SK-N-SH (cell line): ENCODE data around the gene ELAVL2. TPM values are rescaled to one million over a fixed set of nuclear protein-coding genes. Genes with fewer than 3 reads are reported as not detected.

ENCODE experiments used
- CTCF ChIA-PET: fragments of 300-600, 350-600 bp; formaldehyde crosslinking; extraction: SDS; loops from one replicate; lab custom pipeline; 2021; lab: Yijun Ruan, JAX
- POLR2A ChIA-PET: fragments of 350-600 bp; sonication (Branson Sonifier 250); formaldehyde crosslinking; extraction: SDS; loops from one replicate; lab custom pipeline; 2020; ENCODE audit warnings: antibody characterized with exemption, inconsistent platforms; lab: Yijun Ruan, JAX
- DNase-seq: peaks from one replicate; pipeline ENCODE4 v3.0.0; 2012
- H2AFZ ChIP-seq: fragments of 200-600 bp; sonication (generic); 2 replicates; pipeline ENCODE4 v1.8.1; 2016; ENCODE audit warnings: antibody characterized with exemption, mild to moderate bottlenecking, low read depth
- H3F3A ChIP-seq: fragments of 200-600 bp; sonication (generic); replicated peaks from 2 replicates; pipeline ENCODE3; 2016; ENCODE audit warnings: antibody characterized with exemption, mild to moderate bottlenecking; ENCODE audit not compliant: insufficient read depth
- H3K27ac ChIP-seq, 2 experiments: fragments of 200-500 bp in 1 of 2; fragments of 200-600 bp in 1 of 2; sonication (Bioruptor generic) in 1 of 2; sonication (generic), shearing (Covaris generic) in 1 of 2; 2 replicates each; pipeline versions ENCODE4 v1.5.1 to v1.6.1; 2014 to 2016; ENCODE audit warnings: low read depth in 2 of 2, inconsistent platforms in 1 of 2, low read length in 1 of 2, mild to moderate bottlenecking in 1 of 2, mixed read lengths in 1 of 2
- H3K27me3 ChIP-seq: fragments of 200-600 bp; sonication (generic), shearing (Covaris generic); 2 replicates; pipeline ENCODE4 v1.6.1; 2016; ENCODE audit warnings: mixed run types; ENCODE audit not compliant: insufficient read depth
- H3K36me3 ChIP-seq, 2 experiments: fragments of 200-500 bp in 1 of 2; fragments of 200-600 bp in 1 of 2; sonication (Bioruptor generic) in 1 of 2; sonication (generic) in 1 of 2; replicated peaks in 1 of 2; 2 replicates each; pipeline versions ENCODE3 to v1.5.1; 2014 to 2016; ENCODE audit warnings: low read length in 1 of 2, mild to moderate bottlenecking in 1 of 2; ENCODE audit not compliant: insufficient read depth in 2 of 2, control insufficient read depth in 1 of 2
- H3K4me1 ChIP-seq, 2 experiments: fragments of 200-500 bp in 1 of 2; fragments of 200-600 bp in 1 of 2; sonication (Bioruptor generic) in 1 of 2; sonication (generic), shearing (Covaris generic) in 1 of 2; 2 replicates each; pipeline versions ENCODE4 v1.5.1 to v1.6.1; 2014 to 2016; ENCODE audit warnings: low read depth in 1 of 2, low read length in 1 of 2, mixed run types in 1 of 2; ENCODE audit not compliant: insufficient read depth in 2 of 2, control insufficient read depth in 1 of 2
- H3K4me2 ChIP-seq: fragments of 200-600 bp; sonication (generic), shearing (Covaris generic); 2 replicates; pipeline ENCODE4 v1.6.1; 2017; ENCODE audit warnings: mixed run types
- H3K4me3 ChIP-seq, 2 experiments: fragments of 200-500 bp in 1 of 2; fragments of 200-600 bp in 1 of 2; sonication (Bioruptor generic) in 1 of 2; sonication (generic), shearing (Covaris generic) in 1 of 2; 2 replicates each; pipeline versions ENCODE4 v1.5.1 to v1.8.1; 2014 to 2016; ENCODE audit warnings: low read depth in 2 of 2, inconsistent platforms in 1 of 2, low read length in 1 of 2, mild to moderate bottlenecking in 1 of 2, mixed read lengths in 1 of 2, moderate library complexity in 1 of 2
- H3K79me2 ChIP-seq: fragments of 200-600 bp; sonication (generic); 2 replicates; pipeline ENCODE4 v1.8.1; 2017; ENCODE audit warnings: mild to moderate bottlenecking; ENCODE audit not compliant: insufficient read depth
- H3K9ac ChIP-seq: fragments of 200-600 bp; sonication (generic); 2 replicates; pipeline ENCODE4 v1.6.1; 2017; ENCODE audit warnings: mixed run types
- H3K9me2 ChIP-seq: fragments of 200-600 bp; sonication (generic); 2 replicates; pipeline ENCODE4 v1.6.1; 2017; ENCODE audit warnings: mixed run types
- H3K9me3 ChIP-seq: fragments of 200-600 bp; sonication (generic); 2 replicates; pipeline ENCODE4 v1.6.1; 2017; ENCODE audit warnings: mixed run types, mild to moderate bottlenecking, moderate library complexity
- H4K20me1 ChIP-seq: fragments of 200-600 bp; sonication (generic); 2 replicates; pipeline ENCODE4 v1.6.1; 2017; ENCODE audit warnings: mild to moderate bottlenecking, mixed run types; ENCODE audit not compliant: insufficient read depth
- ELF1 ChIP-seq: IDR thresholded peaks from 2 replicates; pipeline ENCODE4 v1.4.0; 2012
- EZH2phosphoT487 ChIP-seq: fragments of 200-600 bp; sonication (generic); IDR thresholded peaks from 2 replicates; pipeline ENCODE4 v1.6.1; 2017; ENCODE audit warnings: low read depth, mixed run types, mild to moderate bottlenecking, antibody characterized with exemption, moderate library complexity, borderline replicate concordance
- FOXJ3 ChIP-seq: sonication (generic); formaldehyde crosslinking; IDR thresholded peaks from 2 replicates; pipeline ENCODE4 v1.5.1; 2020; ENCODE audit warnings: mild to moderate bottlenecking, missing genetic modification reagents
- FOXM1 ChIP-seq: IDR thresholded peaks from 2 replicates; pipeline ENCODE4 v1.4.0; 2012; ENCODE audit warnings: low read depth, mild to moderate bottlenecking
- GABPA ChIP-seq: IDR thresholded peaks from 2 replicates; pipeline ENCODE4 v1.4.0; 2012; ENCODE audit warnings: low read depth, mild to moderate bottlenecking
- GATA2 ChIP-seq: sonication (generic); formaldehyde crosslinking; IDR thresholded peaks from 2 replicates; pipeline ENCODE4 v1.5.0; 2020; ENCODE audit warnings: mild to moderate bottlenecking, missing genetic modification reagents
- IRF3 ChIP-seq: fragments of 150-350 bp; IDR thresholded peaks from 2 replicates; pipeline ENCODE4 v1.6.1; 2016; ENCODE audit warnings: mild to moderate bottlenecking, low read depth, low read length
- MEF2A ChIP-seq: IDR thresholded peaks from 2 replicates; pipeline ENCODE4 v1.4.0; 2012; ENCODE audit warnings: low read depth, borderline replicate concordance
- NRF1 ChIP-seq: IDR thresholded peaks from 2 replicates; pipeline ENCODE4 v1.6.1; 2012; ENCODE audit warnings: low read depth, mild to moderate bottlenecking, low read length
- PBX3 ChIP-seq: IDR thresholded peaks from 2 replicates; pipeline ENCODE4; 2012
- RCOR1 ChIP-seq: fragments of 150-350 bp; IDR thresholded peaks from 2 replicates; pipeline ENCODE4 v1.6.1; 2017; ENCODE audit warnings: antibody characterized with exemption, low read length
- REST ChIP-seq: IDR thresholded peaks from 2 replicates; pipeline ENCODE4 v1.6.1; 2012; ENCODE audit warnings: mild to moderate bottlenecking, low read depth, low read length, moderate library complexity
- USF1 ChIP-seq: IDR thresholded peaks from 2 replicates; pipeline ENCODE4 v1.4.0; 2012; ENCODE audit warnings: low read depth, borderline replicate concordance
- USF2 ChIP-seq: fragments of 150-350 bp; IDR thresholded peaks from 2 replicates; pipeline ENCODE4 v1.6.1; 2017; ENCODE audit warnings: antibody characterized with exemption, low read length, low read depth, borderline replicate concordance
- YY1 ChIP-seq: IDR thresholded peaks from 2 replicates; pipeline ENCODE4 v1.4.0; 2012; ENCODE audit warnings: low read depth, mild to moderate bottlenecking
- ZBTB33 ChIP-seq: IDR thresholded peaks from 2 replicates; pipeline ENCODE4 v1.4.0; 2012; ENCODE audit warnings: low read depth, borderline replicate concordance
- WGBS: methylation state at CpG from one replicate; pipeline ENCODE4 v1.1.6; 2017; ENCODE audit warnings: low lambda C conversion rate; 5-methylcytosine and 5-hydroxymethylcytosine counted together
- polyA plus RNA-seq, 3 experiments: library from polyadenylated mRNA; depleted of rRNA; stranded (reverse); fragments of >200 nt; gene quantifications; 2 replicates each; pipeline ENCODE4 v1.2.3, GENCODE V29; 2012

The ELAVL2 gene
- polyA plus RNA-seq, 1 of the 3 experiments (the other 2 are of a cell fraction): 0.15 TPM

- no peak overlapping the region for H3K27ac ChIP-seq
- no peak for DNase-seq
- no peak overlapping the region for H2AFZ ChIP-seq
- no peaks in the 10 kb centered on the region for H3K79me2 ChIP-seq
- no peaks in the 10 kb centered on the region for H3K27me3 ChIP-seq
- no peaks in the 10 kb centered on the region; a peak in 1 of 4 replicates for H3K4me1 ChIP-seq
- 25% methylated on average over 2 of the region's 2 CpGs for WGBS
- ChIA-PET CTCF (interaction anchor here (1.4 kb wide), 1 partner anchor 24 kb away, joined by 3 read pairs; no protein-coding TSS in a partner anchor), POLR2A (no interaction called here)
- H3K9me2 ChIP-seq: no peaks in the 10 kb centered on the region
- H3K4me2 ChIP-seq: no peak overlapping the region
- H3K4me3 ChIP-seq: no peak overlapping the region
- no peak overlapping the region for H3K9ac ChIP-seq
- H3K36me3 ChIP-seq: no peaks in the 10 kb centered on the region
- no peaks in the 10 kb centered on the region for H3K9me3 ChIP-seq
- TF ChIP-seq ELF1 (no peak), MEF2A (no peak), PBX3 (no peak), GABPA (no peak), REST (no peak), USF1 (no peak), GATA2 (no peak), IRF3 (no peak), ZBTB33 (no peak), FOXM1 (no peak), USF2 (no peak), EZH2phosphoT487 (no peak), NRF1 (no peak), RCOR1 (no peak), YY1 (no peak), FOXJ3 (no peak)
- H4K20me1 ChIP-seq: no peaks in the 10 kb centered on the region
- H3F3A ChIP-seq: no peaks in the 10 kb centered on the region
These were observed 79.7 kb downstream of the ELAVL2 start for GRCh38 chr9:23746317-23746716.
